Germinal center (tissue), 1 donor: Measurements from ENCODE around the gene OCA2.
"Not testable (repeated sequence)": the region's sequence is repeated elsewhere in the genome, so short reads cannot be mapped to it uniquely, and the experiment has no call there.

Experiments
- DNase-seq: peaks from one replicate; pipeline ENCODE4 v3.0.0; 2012; ENCODE audit warnings: mixed read lengths, low spot score

Gene OCA2

DNA sequence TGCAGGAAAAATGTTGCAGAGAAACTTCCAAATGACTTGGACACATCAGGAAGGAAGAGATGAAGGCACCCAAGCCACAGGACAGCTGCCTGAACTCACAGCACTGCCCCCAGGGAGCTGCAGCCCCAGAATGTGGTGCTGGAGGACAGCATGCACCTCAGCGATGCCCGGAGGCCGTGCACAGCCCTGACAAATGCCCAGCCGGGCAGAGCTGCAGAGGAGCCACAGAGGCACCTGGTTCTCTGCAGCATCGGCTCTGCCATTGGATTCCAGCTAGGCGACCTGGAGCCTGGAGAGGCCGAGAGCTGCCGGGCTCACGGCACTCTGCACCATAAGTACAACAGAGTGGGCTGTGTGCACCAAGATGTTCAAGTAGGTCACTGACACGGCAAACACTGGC is 97.5 kb downstream of the OCA2 start:
- no peak for DNase-seq

DNA sequence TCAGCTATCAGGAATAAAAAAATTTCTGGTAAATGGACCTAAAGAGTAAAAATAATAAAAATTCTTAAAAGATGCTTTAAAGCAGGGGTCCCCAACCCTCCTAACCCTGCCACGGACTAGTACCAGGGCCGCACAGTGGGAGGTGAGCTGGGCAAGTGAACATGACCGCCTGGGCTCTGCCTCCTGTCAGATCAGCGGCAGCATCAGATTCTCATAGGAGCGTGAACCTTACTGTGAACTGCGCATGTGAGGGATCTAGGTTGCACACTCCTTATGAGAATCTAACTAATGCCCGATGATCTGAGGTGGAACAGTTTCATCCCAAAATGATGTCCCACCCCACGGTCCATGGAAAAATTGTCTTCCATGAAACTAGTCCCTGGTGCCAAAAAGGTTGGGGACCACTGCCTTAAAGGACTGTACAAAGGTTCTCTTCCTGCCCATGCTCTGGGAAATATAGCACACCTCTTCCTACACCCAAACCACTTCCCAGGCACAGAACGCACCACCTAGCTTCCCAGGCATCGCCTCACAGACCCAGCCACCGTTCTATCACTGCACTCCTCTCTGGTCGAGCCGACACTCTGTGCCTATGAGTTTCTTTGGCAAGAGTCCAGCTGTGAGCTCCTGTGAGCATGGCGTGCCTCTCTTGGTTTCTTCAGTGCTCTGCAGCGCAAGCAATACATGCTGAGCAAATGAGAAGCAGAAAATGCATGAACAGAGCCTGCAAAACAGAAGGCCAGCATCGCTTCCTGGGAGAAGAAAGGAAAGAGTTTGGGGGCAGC is 104.9 kb downstream of the OCA2 start:
- DNase-seq, result no peak

DNA sequence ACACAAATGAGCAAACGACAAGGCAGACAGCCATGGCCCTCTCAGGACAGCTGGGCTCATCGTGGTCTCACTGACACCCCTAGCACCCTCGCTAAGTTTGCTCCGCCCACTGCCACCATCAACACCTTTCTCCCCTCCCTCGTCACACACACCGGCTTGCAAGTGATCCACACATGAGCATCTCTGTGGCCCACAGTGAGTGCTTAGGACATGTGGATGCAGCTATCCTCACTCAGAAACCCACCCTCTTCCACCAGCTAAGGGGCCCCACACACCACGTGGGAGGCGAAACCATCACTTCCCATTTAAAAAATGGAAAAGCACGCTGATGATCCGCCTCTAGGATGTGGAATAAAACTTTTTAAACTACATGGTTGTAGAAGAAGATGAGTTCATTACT is 105.6 kb downstream of the OCA2 start:
- no peak for DNase-seq

- no peak for DNase-seq
Measured at GRCh38 chr15:27990521-27991515, 108.3 kb downstream of the OCA2 start.

GRCh38 chr15:27989838-27990237 is 109.3 kb downstream of the OCA2 start:
- DNase-seq, result no peak

- DNase-seq, result no peak
Measured at GRCh38 chr15:27989427-27989826, 109.7 kb downstream of the OCA2 start.

DNA sequence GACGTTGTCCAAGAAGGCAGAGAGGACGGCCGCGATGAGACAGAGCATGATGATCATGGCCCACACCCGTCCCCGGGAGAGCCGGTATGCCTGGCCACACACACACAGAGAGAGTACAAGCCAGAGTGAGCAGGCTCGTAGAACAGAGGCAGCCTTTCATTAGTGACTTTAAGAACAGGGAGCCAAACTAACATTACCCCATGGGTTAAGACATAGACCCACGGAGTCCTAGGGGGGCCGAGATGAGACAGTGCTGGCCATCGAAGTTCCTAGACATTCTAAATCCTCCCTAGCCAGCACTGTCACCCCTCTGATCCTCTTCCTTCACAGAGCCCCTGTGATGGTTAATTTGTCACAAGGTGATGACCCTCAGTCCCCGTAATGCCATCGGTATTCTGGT is 114.0 kb downstream of the OCA2 start:
- no peak for DNase-seq

- no peak for DNase-seq
Measured at GRCh38 chr15:27983496-27983895, 115.6 kb downstream of the OCA2 start.

GRCh38 chr15:27977696-27978095 is 121.4 kb downstream of the OCA2 start:
- DNase-seq, result no peak

DNA sequence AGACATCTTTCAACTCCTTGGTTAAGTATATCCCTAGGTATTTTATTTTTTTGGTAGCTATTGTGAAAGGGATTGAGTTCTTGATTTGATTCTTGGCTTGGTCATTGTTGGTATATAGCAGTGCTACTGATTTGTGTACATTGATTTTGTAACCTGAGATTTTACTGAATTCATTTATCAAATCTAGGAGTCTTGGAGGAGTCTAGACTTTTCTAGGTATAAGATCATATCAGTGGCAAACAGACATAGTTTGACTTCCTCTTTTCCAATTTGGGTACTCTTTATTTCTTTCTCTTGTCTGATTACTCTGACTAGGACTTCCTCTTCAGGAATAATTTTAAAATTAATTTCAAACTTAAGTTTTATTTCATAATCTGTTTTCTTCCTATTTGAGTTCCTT is 125.2 kb downstream of the OCA2 start:
- DNase-seq, result no peak

GRCh38 chr15:27970661-27971392 is 128.3 kb downstream of the OCA2 start:
- DNase-seq, result no peak

- DNase-seq, result no peak
Measured at GRCh38 chr15:27967541-27967940, 131.6 kb downstream of the OCA2 start.

- no peak for DNase-seq
Measured at GRCh38 chr15:27965546-27965945, 133.6 kb downstream of the OCA2 start.

GRCh38 chr15:27961801-27962200 is 137.3 kb downstream of the OCA2 start:
- no peak for DNase-seq

DNA sequence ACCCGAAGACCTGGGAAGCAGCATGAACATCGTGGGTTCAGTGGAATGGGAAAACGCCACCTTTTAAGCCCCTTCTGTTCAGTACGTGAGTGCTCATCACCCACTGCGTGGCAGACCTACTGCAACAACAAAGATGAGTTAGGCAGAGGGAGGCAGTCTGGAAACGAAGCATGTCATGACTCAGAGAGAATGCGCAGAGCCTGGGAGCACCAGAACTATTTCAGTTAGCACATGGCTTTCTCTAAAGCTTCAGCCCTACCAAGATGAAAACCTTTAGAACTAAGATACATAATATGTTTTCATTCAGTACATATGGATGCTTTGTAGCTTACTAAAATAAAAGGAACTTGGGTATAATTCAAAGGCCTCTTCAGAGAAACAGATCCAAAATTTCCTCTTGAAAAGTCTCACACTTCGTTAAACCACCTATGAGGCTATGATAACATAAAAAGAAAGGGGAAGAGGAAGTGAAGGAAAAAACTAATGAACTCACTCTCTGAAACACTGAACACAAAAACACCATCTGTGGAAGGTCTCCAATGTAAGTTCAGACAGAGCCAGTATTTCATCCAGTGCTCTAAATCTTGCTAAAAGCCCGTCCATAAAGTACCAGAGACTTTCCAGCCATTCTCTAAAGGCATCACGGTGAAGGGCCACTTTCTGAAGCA is 140.1 kb downstream of the OCA2 start:
- no peak for DNase-seq

- DNase-seq, result no peak
Measured at GRCh38 chr15:27956285-27956684, 142.8 kb downstream of the OCA2 start.

GRCh38 chr15:27955087-27955486 is 144.0 kb downstream of the OCA2 start:
- no peak for DNase-seq

DNA sequence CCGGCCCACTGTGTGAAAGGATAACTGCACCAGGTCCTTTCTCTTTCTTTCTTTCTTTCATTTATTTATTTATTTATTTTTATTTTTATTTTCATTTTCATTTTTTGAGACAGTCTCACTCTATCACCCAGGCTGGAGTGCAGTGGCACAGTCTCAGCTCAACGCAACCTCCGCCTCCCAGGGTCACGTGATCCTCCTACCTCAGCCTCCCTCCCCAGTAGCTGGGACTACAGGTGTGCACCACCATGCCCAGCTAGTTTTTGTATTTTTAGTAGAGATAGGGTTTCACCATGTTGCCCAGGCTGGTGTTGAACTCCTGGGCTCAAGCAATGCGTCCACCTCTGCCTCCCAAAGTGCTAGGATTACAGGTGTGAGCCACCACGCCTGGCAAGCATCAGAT is 146.5 kb downstream of the OCA2 start:
- not testable (repeated sequence) for DNase-seq

DNA sequence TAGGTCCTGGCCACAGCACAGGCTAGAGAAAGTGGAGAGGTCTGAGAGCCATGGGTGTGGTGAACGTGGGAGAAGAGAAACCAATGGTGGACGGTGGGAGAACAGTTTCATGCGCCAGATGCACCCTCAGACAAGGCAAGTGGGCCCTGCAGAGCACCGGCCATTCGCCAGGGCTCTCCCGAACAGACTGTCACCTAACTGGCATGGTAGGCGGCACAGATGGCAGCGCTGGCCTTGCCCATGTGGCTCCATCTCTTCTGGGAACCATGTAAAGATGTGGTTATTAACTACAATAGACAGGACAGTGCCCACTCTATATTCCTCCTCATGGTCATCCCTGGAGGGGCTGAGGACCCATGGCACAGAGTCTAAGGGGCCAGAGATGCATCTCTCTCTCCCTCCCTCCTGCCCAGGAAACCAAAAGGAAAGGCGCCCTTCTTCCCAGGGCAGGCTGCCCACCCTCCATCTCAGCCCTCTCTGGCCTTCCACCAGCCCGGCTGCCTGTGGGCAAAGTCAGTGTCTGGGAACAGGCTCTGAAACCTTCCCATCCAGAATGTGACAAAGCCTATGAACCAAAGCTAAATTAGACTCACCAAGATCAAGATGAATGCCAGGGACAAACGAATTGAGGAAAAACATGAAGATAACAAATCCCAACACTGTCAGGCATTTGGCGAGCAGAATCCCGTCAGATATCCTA is 147.8 kb downstream of the OCA2 start:
- DNase-seq, result no peak

GRCh38 chr15:27949089-27949488 is 150.0 kb downstream of the OCA2 start:
- no peak for DNase-seq

DNA sequence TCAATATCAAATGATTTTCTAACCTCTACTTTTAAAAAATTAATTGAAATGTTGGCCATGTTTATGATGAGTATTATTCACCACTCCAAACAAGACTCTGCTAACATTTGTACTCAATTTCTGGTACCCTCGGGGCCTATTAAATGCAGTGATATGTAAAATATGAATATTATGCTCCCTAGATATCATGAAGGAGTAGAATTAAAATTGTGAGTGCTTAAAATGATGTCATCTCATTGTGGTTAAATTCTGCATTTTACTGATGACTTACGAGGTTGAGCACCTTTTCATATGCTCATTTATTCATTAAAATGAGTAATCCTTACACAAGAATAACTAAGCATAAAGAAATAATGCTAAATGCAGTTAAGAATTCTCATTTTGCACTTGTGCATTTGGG is 159.9 kb downstream of the OCA2 start:
- DNase-seq, result no peak
